Medulla oblongata (tissue), 1 donor: ENCODE measurements around the gene ZMIZ1.
"Not testable (repeated sequence)": the region's sequence is repeated elsewhere in the genome, so short reads cannot be mapped to it uniquely, and the experiment has no call there.

Experiments
- DNase-seq: peaks from one replicate; pipeline ENCODE4 v3.0.0-alpha.2; 2015; ENCODE audit errors: extremely low spot score

Gene ZMIZ1

GRCh38 chr10:79031723-79032122 lies 37.0 kb upstream of the ZMIZ1 start:
- DNase-seq, result no peak

- no peak for DNase-seq
Measured at GRCh38 chr10:79034271-79034876, 34.4 kb upstream of the ZMIZ1 start.

- DNase-seq, result not testable (repeated sequence)
Measured at GRCh38 chr10:79036416-79036815, 32.4 kb upstream of the ZMIZ1 start.

- DNase-seq, result no peak
Measured at GRCh38 chr10:79038104-79038840, 30.5 kb upstream of the ZMIZ1 start.

GRCh38 chr10:79038841-79039201 lies 29.9 kb upstream of the ZMIZ1 start:
- DNase-seq, result no peak

- no peak for DNase-seq
Measured at GRCh38 chr10:79042639-79043411, 25.9 kb upstream of the ZMIZ1 start.

GRCh38 chr10:79044036-79044632 lies 24.6 kb upstream of the ZMIZ1 start:
- DNase-seq, result no peak

GRCh38 chr10:79044846-79045245 lies 23.9 kb upstream of the ZMIZ1 start:
- no peak for DNase-seq

GRCh38 chr10:79045566-79046175 lies 23.1 kb upstream of the ZMIZ1 start:
- DNase-seq, result no peak

GRCh38 chr10:79046326-79046725 lies 22.4 kb upstream of the ZMIZ1 start:
- DNase-seq, result no peak

GRCh38 chr10:79046741-79047583 lies 21.8 kb upstream of the ZMIZ1 start:
- peak; percentile 60 for DNase-seq

- no peak for DNase-seq
Measured at GRCh38 chr10:79047584-79047874, 21.2 kb upstream of the ZMIZ1 start.

- DNase-seq, result peak; percentile 18
Measured at GRCh38 chr10:79047875-79048638, 20.7 kb upstream of the ZMIZ1 start.

GRCh38 chr10:79048639-79049550 lies 19.9 kb upstream of the ZMIZ1 start:
- no peak for DNase-seq

GRCh38 chr10:79049931-79050895 lies 18.6 kb upstream of the ZMIZ1 start:
- DNase-seq, result no peak

- no peak for DNase-seq
Measured at GRCh38 chr10:79050896-79051555, 17.7 kb upstream of the ZMIZ1 start.

- no peak for DNase-seq
Measured at GRCh38 chr10:79051766-79052165, 17.0 kb upstream of the ZMIZ1 start.
